Lung (tissue), 12 donors: Measurements from ENCODE around the gene ENPP5. TPM values are rescaled to one million over a fixed set of nuclear protein-coding genes. Genes with fewer than 3 reads are reported as not detected.

Experiments
- ATAC-seq: fragments of 200-7000 bp; cut with Tn5 transposase; one replicate; pipeline ENCODE4 v1.9.1; 2020; ENCODE audit warnings: moderate number of reproducible peaks; ENCODE audit not compliant: insufficient read depth, low FRiP score
- DNase-seq, 3 donors: peaks; one replicate each; pipeline ENCODE4 v3.0.0-alpha.2; 2013 to 2017
- H3K27ac ChIP-seq, 2 donors: one replicate each; pipeline ENCODE4 v1.5.1; 2013; ENCODE audit warnings: mild to moderate bottlenecking in 2 of 2, moderate library complexity in 2 of 2, control low read depth in 1 of 2, inconsistent platforms in 1 of 2, low read depth in 1 of 2, low read length in 1 of 2
- H3K27me3 ChIP-seq, 3 donors: one replicate each; pipeline ENCODE4 v1.5.1; 2013; ENCODE audit warnings: low read length in 2 of 3; ENCODE audit not compliant: control insufficient read depth in 3 of 3, insufficient read depth in 3 of 3
- H3K36me3 ChIP-seq, 4 donors: one replicate each; pipeline ENCODE4 v1.5.1; 2013; ENCODE audit warnings: low read length in 4 of 4, mild to moderate bottlenecking in 1 of 4, moderate library complexity in 1 of 4; ENCODE audit not compliant: control insufficient read depth in 4 of 4, insufficient read depth in 4 of 4
- H3K4me1 ChIP-seq, 5 donors: one replicate each; pipeline ENCODE4 v1.5.1; 2013; ENCODE audit warnings: low read length in 5 of 5, mild to moderate bottlenecking in 2 of 5, moderate library complexity in 1 of 5; ENCODE audit not compliant: control insufficient read depth in 5 of 5, insufficient read depth in 5 of 5
- H3K4me3 ChIP-seq: one replicate; pipeline ENCODE4 v1.5.1; 2013; ENCODE audit warnings: mild to moderate bottlenecking, control low read depth, moderate library complexity
- H3K9ac ChIP-seq, 2 donors: one replicate each; pipeline ENCODE4 v1.5.1; 2013; ENCODE audit warnings: low read length in 2 of 2, control low read depth in 1 of 2; ENCODE audit not compliant: insufficient read depth in 1 of 2
- H3K9me3 ChIP-seq, 4 donors: one replicate each; pipeline ENCODE4 v1.5.1; 2013; ENCODE audit warnings: low read length in 3 of 4, mild to moderate bottlenecking in 1 of 4, moderate library complexity in 1 of 4; ENCODE audit not compliant: control insufficient read depth in 4 of 4, insufficient read depth in 3 of 4
- WGBS, 2 donors: extraction: QIAGEN DNeasy Blood & Tissue Kit; methylation state at CpG; one replicate each; pipeline ENCODE4 v1.1.7; 2013; 5-methylcytosine and 5-hydroxymethylcytosine counted together
- polyA plus RNA-seq, 2 donors: library from polyadenylated mRNA; stranded (reverse); fragments of 200-250 nt; gene quantifications; one replicate each; pipeline ENCODE4 v1.2.1, GENCODE V29; 2013
- total RNA-seq, 2 donors: library from RNA; depleted of rRNA in 1 of 2; stranded (reverse); fragments of >200 nt in 1 of 2; gene quantifications; one replicate each; pipeline ENCODE4 v1.2.1, GENCODE V29; 2014 to 2021
- TF ChIP-seq, protein P1 (sequence below): IDR thresholded peaks from 2 replicates; pipeline ENCODE4 v1.5.1; 2012; ENCODE audit warnings: mild to moderate bottlenecking; ENCODE audit errors: control extremely low read depth, extremely low read depth
- donor health status: control.
- donor health status: control.
- donor health status: Bipolar disorder and iron deficiency.
- donor health status: healthy.
- donor health status: DM: yes; HTN: yes; CAD: no.

ENPP5 gene
- total and polyA plus RNA-seq, 4 donors: 5.0 to 19.2 (median 8.4) TPM

DNA sequence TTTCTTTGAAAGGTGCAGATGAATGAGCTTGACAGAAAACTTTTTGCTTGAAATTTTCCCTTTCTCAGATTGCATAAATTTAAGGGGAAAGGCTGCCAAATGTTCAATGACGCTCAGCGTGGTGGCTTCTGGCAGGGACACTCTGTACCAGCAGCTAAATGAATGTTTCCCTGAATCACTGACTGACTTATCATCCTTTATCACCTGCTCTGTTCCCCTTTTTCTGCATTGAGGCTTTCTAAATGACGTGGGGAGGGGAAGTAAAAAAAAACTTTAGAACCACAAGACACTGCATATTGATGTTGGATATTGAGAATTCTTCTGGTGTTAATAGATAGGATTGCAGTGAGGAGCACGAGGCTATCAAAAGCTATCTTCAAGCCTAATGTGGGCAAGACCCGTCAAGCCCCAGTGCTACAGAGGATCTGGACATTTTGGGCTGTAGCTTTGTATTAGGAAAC lies 46.9 kb upstream of the ENPP5 start:
- Histone ChIP-seq H3K27me3 (no peaks in the 10 kb centered on the region), H3K4me3 (no peak overlapping the region), H3K9me3 (no peaks in the 10 kb centered on the region), H3K4me1 (peaks cover 0 to 10% (median 0%) of the 10 kb centered on the region in 5 donors), H3K36me3 (peaks cover 0 to 4% (median 0%) of the 10 kb centered on the region in 4 donors), H3K27ac (peak overlapping the region in 1 of 2 donors; percentile 95), H3K9ac (no peak overlapping the region)
- DNase-seq: no peak
- TF ChIP-seq, protein P1, sequence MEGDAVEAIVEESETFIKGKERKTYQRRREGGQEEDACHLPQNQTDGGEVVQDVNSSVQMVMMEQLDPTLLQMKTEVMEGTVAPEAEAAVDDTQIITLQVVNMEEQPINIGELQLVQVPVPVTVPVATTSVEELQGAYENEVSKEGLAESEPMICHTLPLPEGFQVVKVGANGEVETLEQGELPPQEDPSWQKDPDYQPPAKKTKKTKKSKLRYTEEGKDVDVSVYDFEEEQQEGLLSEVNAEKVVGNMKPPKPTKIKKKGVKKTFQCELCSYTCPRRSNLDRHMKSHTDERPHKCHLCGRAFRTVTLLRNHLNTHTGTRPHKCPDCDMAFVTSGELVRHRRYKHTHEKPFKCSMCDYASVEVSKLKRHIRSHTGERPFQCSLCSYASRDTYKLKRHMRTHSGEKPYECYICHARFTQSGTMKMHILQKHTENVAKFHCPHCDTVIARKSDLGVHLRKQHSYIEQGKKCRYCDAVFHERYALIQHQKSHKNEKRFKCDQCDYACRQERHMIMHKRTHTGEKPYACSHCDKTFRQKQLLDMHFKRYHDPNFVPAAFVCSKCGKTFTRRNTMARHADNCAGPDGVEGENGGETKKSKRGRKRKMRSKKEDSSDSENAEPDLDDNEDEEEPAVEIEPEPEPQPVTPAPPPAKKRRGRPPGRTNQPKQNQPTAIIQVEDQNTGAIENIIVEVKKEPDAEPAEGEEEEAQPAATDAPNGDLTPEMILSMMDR: no peak
- WGBS, 2 donors: 24 to 51% methylated on average over 5 of the region's 5 CpGs
- ATAC-seq: peak; percentile 66

DNA sequence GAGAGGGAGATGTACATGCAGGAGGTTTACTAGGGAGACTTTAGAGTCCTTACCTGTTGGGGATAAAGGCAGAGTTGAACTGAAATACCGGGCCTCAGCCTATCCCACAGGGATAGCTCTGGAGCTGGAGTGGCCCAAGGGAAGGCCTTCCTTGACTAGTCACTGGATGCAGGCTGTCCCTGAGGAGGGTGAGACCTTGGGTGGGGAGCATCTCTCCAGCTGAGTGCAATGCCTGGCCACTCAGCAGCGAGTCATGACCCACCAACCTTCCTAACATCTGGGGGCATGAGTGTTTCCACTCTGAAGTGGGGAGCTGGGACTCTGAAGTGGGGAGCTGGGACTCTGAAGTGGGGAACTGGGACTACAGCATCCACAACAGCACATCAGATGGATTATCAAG lies 46.1 kb upstream of the ENPP5 start:
- Histone ChIP-seq H3K27ac (peak overlapping the region in 1 of 2 donors; percentile 95), H3K4me1 (peaks cover 0 to 10% (median 0%) of the 10 kb centered on the region in 5 donors), H3K4me3 (no peak overlapping the region), H3K9ac (no peak overlapping the region), H3K36me3 (no peaks in the 10 kb centered on the region), H3K27me3 (no peaks in the 10 kb centered on the region), H3K9me3 (no peaks in the 10 kb centered on the region)
- TF ChIP-seq, protein P1: no peak
- DNase-seq (no peak), ATAC-seq (no peak)
- 91 to 95% methylated on average over 2 of the region's 2 CpGs for WGBS, 2 donors

DNA sequence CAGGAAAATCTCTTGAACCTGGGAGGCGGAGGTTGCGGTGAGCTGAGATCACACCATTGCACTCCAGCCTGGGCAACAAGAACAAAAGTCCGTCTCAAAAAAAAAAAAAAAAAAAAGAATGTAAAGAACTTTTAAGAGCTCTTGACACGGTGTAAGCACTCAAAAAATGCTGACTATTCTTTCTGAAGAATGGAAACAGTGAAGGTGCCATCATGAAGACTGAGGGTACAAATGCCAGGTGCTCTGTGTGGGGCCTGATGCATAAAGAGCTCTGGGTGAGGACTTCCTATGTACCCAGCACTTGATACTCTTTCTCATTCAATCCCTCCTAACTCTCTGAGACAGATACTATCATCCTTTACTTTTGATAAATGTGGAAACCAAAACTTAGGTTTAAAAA lies 45.0 kb upstream of the ENPP5 start:
- 72 to 92% methylated on average over 4 of the region's 4 CpGs for WGBS, 2 donors
- Histone ChIP-seq H3K36me3 (no peaks in the 10 kb centered on the region), H3K9me3 (no peaks in the 10 kb centered on the region), H3K27ac (no peak overlapping the region), H3K4me1 (peaks cover 0 to 10% (median 0%) of the 10 kb centered on the region in 5 donors), H3K4me3 (no peak overlapping the region), H3K9ac (no peak overlapping the region), H3K27me3 (no peaks in the 10 kb centered on the region)
- TF ChIP-seq, protein P1: no peak
- no peak for ATAC-seq
- peak in 2 of 3 donors; percentile 35 to 44 for DNase-seq

DNA sequence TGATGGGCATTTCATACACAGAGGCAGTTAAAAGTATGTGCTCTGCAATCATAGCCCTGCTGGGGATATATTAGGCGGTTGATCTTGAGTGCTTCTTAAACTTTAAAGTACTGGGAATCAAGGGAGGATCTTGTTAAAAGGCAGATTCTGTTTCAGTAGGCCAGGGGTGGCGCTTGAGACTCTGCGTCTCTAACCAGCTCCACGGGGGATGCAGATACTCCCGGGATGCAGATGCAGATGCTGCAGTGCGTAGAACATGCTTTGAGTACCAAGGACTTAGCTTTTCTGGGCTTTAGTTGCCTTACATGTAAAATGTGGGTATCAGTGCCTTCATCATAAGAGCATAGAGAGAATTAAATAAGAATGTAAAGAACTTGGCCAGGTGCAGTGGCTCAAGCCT lies 44.4 kb upstream of the ENPP5 start:
- peaks cover 0 to 10% (median 0%) of the 10 kb centered on the region in 5 donors for H3K4me1 ChIP-seq
- no peaks in the 10 kb centered on the region for H3K27me3 ChIP-seq
- H3K4me3 ChIP-seq: no peak overlapping the region
- 60 to 81% methylated on average over 6 of the region's 6 CpGs for WGBS, 2 donors
- H3K36me3 ChIP-seq: no peaks in the 10 kb centered on the region
- H3K9ac ChIP-seq: no peak overlapping the region
- no peak for DNase-seq
- ATAC-seq: no peak
- no peaks in the 10 kb centered on the region for H3K9me3 ChIP-seq
- TF ChIP-seq, protein P1: no peak
- no peak overlapping the region for H3K27ac ChIP-seq
